H9 (cell line): ENCODE measurements around the gene MVD. TPM values are rescaled to one million over a fixed set of nuclear protein-coding genes. Genes with fewer than 3 reads are reported as not detected.

Source experiments
- DNase-seq: peaks from one replicate; pipeline ENCODE4 v3.0.0-alpha.2; 2017
- H2AFZ ChIP-seq: one replicate; pipeline ENCODE4 v1.6.1; 2013; ENCODE audit warnings: mild to moderate bottlenecking, low read length, control low read depth, moderate library complexity
- H2AK5ac ChIP-seq: 2 replicates; pipeline ENCODE4 v1.6.1; 2013; ENCODE audit warnings: low read length, control low read depth, mixed read lengths; ENCODE audit not compliant: insufficient read length
- H2BK120ac ChIP-seq: one replicate; pipeline ENCODE4 v1.6.1; 2013; ENCODE audit warnings: low read depth, mild to moderate bottlenecking, low read length, control low read depth, inconsistent platforms; ENCODE audit not compliant: poor library complexity, severe bottlenecking
- H2BK12ac ChIP-seq: 2 replicates; pipeline ENCODE4 v1.6.1; 2013; ENCODE audit warnings: low read length, control low read depth, mixed read lengths, low read depth; ENCODE audit not compliant: insufficient read length
- H2BK15ac ChIP-seq: 2 replicates; pipeline ENCODE4 v1.6.1; 2013; ENCODE audit warnings: low read depth, low read length, control low read depth
- H2BK20ac ChIP-seq: one replicate; pipeline ENCODE4 v1.6.1; 2013; ENCODE audit warnings: low read depth, mild to moderate bottlenecking, low read length, control low read depth, inconsistent platforms; ENCODE audit not compliant: poor library complexity, severe bottlenecking
- H2BK5ac ChIP-seq: 2 replicates; pipeline ENCODE4 v1.6.1; 2013; ENCODE audit warnings: low read length, control low read depth, mixed read lengths; ENCODE audit not compliant: insufficient read length
- H3K14ac ChIP-seq: 2 replicates; pipeline ENCODE4 v1.6.1; 2013; ENCODE audit warnings: low read length, control low read depth; ENCODE audit not compliant: insufficient read depth
- H3K18ac ChIP-seq: 2 replicates; pipeline ENCODE4 v1.6.1; 2013; ENCODE audit warnings: low read depth, mild to moderate bottlenecking, mixed read lengths, low read length, control low read depth; ENCODE audit not compliant: insufficient read length
- H3K23ac ChIP-seq: 2 replicates; pipeline ENCODE4 v1.6.1; 2013; ENCODE audit warnings: low read length, control low read depth, mixed read lengths, low read depth; ENCODE audit not compliant: insufficient read length
- H3K23me2 ChIP-seq: 2 replicates; pipeline ENCODE4 v1.6.1; 2013; ENCODE audit warnings: low read depth, mild to moderate bottlenecking, mixed read lengths, low read length, control low read depth; ENCODE audit not compliant: insufficient read length, poor library complexity, severe bottlenecking
- H3K27ac ChIP-seq: 2 replicates; pipeline ENCODE4 v1.5.1; 2013; ENCODE audit warnings: low read length, control low read depth, mixed read lengths, low read depth; ENCODE audit not compliant: insufficient read length
- H3K27me3 ChIP-seq: 2 replicates; pipeline ENCODE4 v1.6.1; 2013; ENCODE audit warnings: low read length, control low read depth, inconsistent platforms; ENCODE audit not compliant: insufficient read depth
- H3K4ac ChIP-seq: 2 replicates; pipeline ENCODE4 v1.6.1; 2013; ENCODE audit warnings: low read depth, mild to moderate bottlenecking, control low read depth, inconsistent platforms, low read length, moderate library complexity
- H3K4me1 ChIP-seq: 2 replicates; pipeline ENCODE4 v1.6.1; 2013; ENCODE audit warnings: low read length, control low read depth, inconsistent platforms; ENCODE audit not compliant: insufficient read depth
- H3K4me2 ChIP-seq: 2 replicates; pipeline ENCODE4 v1.6.1; 2013; ENCODE audit warnings: low read length, control low read depth, mixed read lengths; ENCODE audit not compliant: insufficient read length, insufficient read depth
- H3K56ac ChIP-seq: 2 replicates; pipeline ENCODE4 v1.6.1; 2013; ENCODE audit warnings: low read depth, mild to moderate bottlenecking, mixed read lengths, low read length, control low read depth; ENCODE audit not compliant: insufficient read length
- H3K79me1 ChIP-seq: 2 replicates; pipeline ENCODE4 v1.6.1; 2013; ENCODE audit warnings: low read depth, mild to moderate bottlenecking, moderate library complexity, low read length, control low read depth, inconsistent platforms; ENCODE audit not compliant: insufficient read depth, poor library complexity, severe bottlenecking
- H3K79me2 ChIP-seq: 2 replicates; pipeline ENCODE4 v1.6.1; 2013; ENCODE audit warnings: low read length, control low read depth, inconsistent platforms; ENCODE audit not compliant: insufficient read depth
- H3K9ac ChIP-seq: 2 replicates; pipeline ENCODE4 v1.6.1; 2013; ENCODE audit warnings: low read length, control low read depth, mixed read lengths; ENCODE audit not compliant: insufficient read length; ENCODE audit errors: extremely low read depth
- H3K9me3 ChIP-seq: one replicate; pipeline ENCODE4 v1.6.1; 2013; ENCODE audit warnings: low read depth, low read length, inconsistent platforms; ENCODE audit not compliant: control insufficient read depth
- H3T11ph ChIP-seq: one replicate; pipeline ENCODE4 v1.6.1; 2013; ENCODE audit warnings: mild to moderate bottlenecking, low read length, control low read depth, inconsistent platforms
- H4K20me1 ChIP-seq: one replicate; pipeline ENCODE4 v1.6.1; 2013; ENCODE audit not compliant: control insufficient read depth, insufficient read length, insufficient read depth
- H4K5ac ChIP-seq: 2 replicates; pipeline ENCODE4 v1.6.1; 2013; ENCODE audit warnings: low read depth, mild to moderate bottlenecking, mixed read lengths, low read length, control low read depth; ENCODE audit not compliant: insufficient read length
- H4K8ac ChIP-seq: replicated peaks from 2 replicates; pipeline ENCODE4 v1.6.1; 2013; ENCODE audit warnings: low read length, control low read depth, mixed read lengths, low read depth; ENCODE audit not compliant: insufficient read length
- H4K91ac ChIP-seq: 2 replicates; pipeline ENCODE4 v1.6.1; 2013; ENCODE audit warnings: low read depth, mild to moderate bottlenecking, moderate library complexity, mixed read lengths, low read length, control low read depth; ENCODE audit not compliant: insufficient read length
- H3K27ac Mint-ChIP-seq, 3 experiments: 2 replicates in 2 of 3; 3 replicates in 1 of 3; pipeline ENCODE4 v1.8.0; 2020 to 2021; ENCODE audit warnings: mixed read lengths in 3 of 3, mild to moderate bottlenecking in 1 of 3, moderate library complexity in 1 of 3
- H3K27me3 Mint-ChIP-seq: 2 replicates; pipeline ENCODE4 v1.8.0; 2021; ENCODE audit warnings: low read depth, mild to moderate bottlenecking, moderate library complexity, mixed read lengths
- H3K36me3 Mint-ChIP-seq, 3 experiments: 2 replicates in 2 of 3; 3 replicates in 1 of 3; pipeline ENCODE4 v1.8.0; 2020 to 2021; ENCODE audit warnings: low read depth in 3 of 3, mixed read lengths in 3 of 3; ENCODE audit not compliant: insufficient read depth in 1 of 3
- H3K4me1 Mint-ChIP-seq, 2 experiments: 2 replicates each; pipeline ENCODE4 v1.8.0; 2020; ENCODE audit warnings: mixed read lengths in 2 of 2
- H3K4me3 Mint-ChIP-seq, 2 experiments: 2 replicates in 1 of 2; 3 replicates in 1 of 2; pipeline ENCODE4 v1.8.0; 2020 to 2021; ENCODE audit warnings: mild to moderate bottlenecking in 2 of 2, mixed read lengths in 2 of 2, moderate library complexity in 1 of 2
- H3K9me3 Mint-ChIP-seq, 2 experiments: 2 replicates in 1 of 2; 3 replicates in 1 of 2; pipeline ENCODE4 v1.8.0; 2020; ENCODE audit warnings: mild to moderate bottlenecking in 2 of 2, mixed read lengths in 2 of 2, moderate library complexity in 1 of 2
- CTCF ChIP-seq: fragments of 200-600 bp; sonication (generic); conservative IDR thresholded peaks from 3 replicates; pipeline ENCODE4 v1.8.0; 2021; ENCODE audit warnings: antibody characterized with exemption, mild to moderate bottlenecking
- WGBS: extraction: QIAGEN DNeasy Blood & Tissue Kit; methylation state at CpG from one replicate; pipeline ENCODE4 v1.1.7; 2013; ENCODE audit warnings: missing lambda C conversion rate, low lambda C conversion rate, mixed read lengths; ENCODE audit not compliant: insufficient read length; ENCODE audit errors: extremely low coverage; 5-methylcytosine and 5-hydroxymethylcytosine counted together
- total RNA-seq: library from RNA; stranded (reverse); gene quantifications from 2 replicates; pipeline ENCODE4 v1.2.1, GENCODE V29; 2021

The MVD gene
- total RNA-seq, 1 experiment from 2014 or later: 53.2 TPM

GRCh38 chr16:88634994-88635670, 27.8 kb downstream of the MVD start:
- Histone ChIP-seq H3K9me3 (no peaks in the 10 kb centered on the region), H2AK5ac (no peak overlapping the region), H3K4ac (no peak overlapping the region), H4K20me1 (no peaks in the 10 kb centered on the region), H2BK20ac (no peak overlapping the region), H2BK12ac (no peak overlapping the region), H3K79me1 (no peaks in the 10 kb centered on the region), H3K27me3 (no peaks in the 10 kb centered on the region), H2AFZ (no peak overlapping the region), H3T11ph (no peak overlapping the region), H3K56ac (no peak overlapping the region), H3K9ac (no peak overlapping the region), H3K18ac (no peak overlapping the region), H3K23ac (no peak overlapping the region), H2BK120ac (no peak overlapping the region), H3K79me2 (no peaks in the 10 kb centered on the region), H2BK15ac (no peak overlapping the region), H3K4me2 (peak overlapping the region; percentile 54), H4K5ac (no peak overlapping the region), H3K27ac (no peak overlapping the region), H3K4me1 (no peaks in the 10 kb centered on the region; the same call in 1 of the 2 replicates), H2BK5ac (no peak overlapping the region), H4K8ac (no peak overlapping the region), H3K14ac (no peak overlapping the region), H4K91ac (no peak overlapping the region), H3K23me2 (peaks cover 15% of the 10 kb centered on the region)
- Mint-ChIP-seq H3K9me3 (no peaks in the 10 kb centered on the region; a peak in 1 of 5 replicates), H3K4me3 (peak overlapping the region; percentile 61 to 80), H3K27me3 (peaks cover 21% of the 10 kb centered on the region), H3K36me3 (peaks cover 3 to 16% (median 14%) of the 10 kb centered on the region in 3 experiments; a peak in 6 of 7 replicates), H3K4me1 (peaks cover 19 to 35% of the 10 kb centered on the region in 2 experiments), H3K27ac (no peak overlapping the region)
- no peak for DNase-seq
- TF ChIP-seq CTCF: no peak
- no CpG with 5 or more reads among the region's 28 CpGs for WGBS
